Vagina (tissue), 2 donors: ENCODE results near the gene IBA57. TPM values are rescaled to one million over a fixed set of nuclear protein-coding genes. Genes with fewer than 3 reads are reported as not detected.

ENCODE experiments used
- DNase-seq, 2 donors: peaks; one replicate each; pipeline ENCODE4 v3.0.0-alpha.2; 2017; ENCODE audit errors: extremely low spot score in 2 of 2
- H3K27ac ChIP-seq: fragments of 200-600 bp; sonication (generic); one replicate; pipeline ENCODE4 v1.5.1; 2019
- H3K27me3 ChIP-seq: fragments of 200-600 bp; sonication (generic); one replicate; pipeline ENCODE4 v1.5.1; 2019
- H3K36me3 ChIP-seq, 2 donors: fragments of 200-600 bp; sonication (generic); one replicate each; pipeline ENCODE4 v1.5.1; 2017 to 2019
- H3K4me1 ChIP-seq: fragments of 200-600 bp; sonication (generic); one replicate; pipeline ENCODE4 v1.5.1; 2019
- H3K4me3 ChIP-seq, 2 donors: fragments of 200-600 bp; sonication (generic); 1 replicate in 1 of 2; 2 replicates in 1 of 2; pipeline ENCODE4 v1.5.1; 2016 to 2019
- H3K9me3 ChIP-seq: fragments of 200-600 bp; sonication (generic); one replicate; pipeline ENCODE4 v1.5.1; 2019
- CTCF ChIP-seq, 3 experiments: fragments of 450-650 bp in 2 of 3; fragments of 200-600 bp in 1 of 3; sonication (generic) in 1 of 3; IDR thresholded peaks; one replicate each; pipeline ENCODE4 v1.5.1; 2017 to 2019; ENCODE audit warnings: antibody characterized with exemption in 3 of 3, mild to moderate bottlenecking in 2 of 3, moderate library complexity in 2 of 3
- POLR2A ChIP-seq, 2 donors: fragments of 450-650 bp; IDR thresholded peaks; one replicate each; pipeline ENCODE4 v1.6.1; 2017; ENCODE audit warnings: antibody characterized with exemption in 2 of 2, mild to moderate bottlenecking in 2 of 2, moderate library complexity in 2 of 2
- POLR2AphosphoS5 ChIP-seq, 2 donors: sonication (generic); formaldehyde crosslinking; IDR thresholded peaks; one replicate each; pipeline ENCODE4 v1.9.0; 2017; ENCODE audit warnings: antibody characterized with exemption in 2 of 2, mild to moderate bottlenecking in 2 of 2, low read depth in 1 of 2; ENCODE audit not compliant: insufficient read depth in 1 of 2
- intact Hi-C: fragments of 100-400 bp; cut with DNase I; formaldehyde crosslinking; loops from one replicate; pipeline ENCODE4 v1.15.1; 2023
- total RNA-seq: library from RNA; depleted of rRNA; stranded (reverse); fragments of >200 nt; gene quantifications from one replicate; pipeline ENCODE4 v1.2.3, GENCODE V29; 2016

IBA57 gene
- total RNA-seq, 1 donor from 2014 or later, result 3.4 TPM

- no peak for TF ChIP-seq CTCF (IDR thresholded peaks at IDR 0.05)
- H3K27ac ChIP-seq, result no peak overlapping the region
- intact Hi-C loops, result no loop called here
- H3K9me3 ChIP-seq, result no peaks in the 10 kb centered on the region
- peaks cover 0 to 16% of the 10 kb centered on the region in 2 donors for H3K36me3 ChIP-seq
- no peaks in the 10 kb centered on the region for H3K27me3 ChIP-seq
- DNase-seq, result no peak
- peaks cover 91% of the 10 kb centered on the region for H3K4me1 ChIP-seq
- no peak overlapping the region for H3K4me3 ChIP-seq
Observed at GRCh38 chr1:228147151-228147693, 18.4 kb upstream of the IBA57 start.

- intact Hi-C loops, result no loop called here
- Histone ChIP-seq H3K4me3 (no peak overlapping the region), H3K27ac (peak overlapping the region; percentile 89), H3K4me1 (peaks cover 85% of the 10 kb centered on the region), H3K9me3 (no peaks in the 10 kb centered on the region), H3K36me3 (peaks cover 0 to 16% of the 10 kb centered on the region in 2 donors), H3K27me3 (no peaks in the 10 kb centered on the region)
- TF ChIP-seq CTCF (IDR thresholded peaks at IDR 0.05) (no peak), POLR2A (IDR thresholded peaks at IDR 0.05) (no peak), POLR2AphosphoS5 (IDR thresholded peaks at IDR 0.05; ENCODE audit: insufficient read depth in 1 of 2, low read depth in 1 of 2) (no peak)
- DNase-seq, result no peak
Observed at GRCh38 chr1:228147768-228148167, 17.8 kb upstream of the IBA57 start.

- H3K9me3 ChIP-seq, result no peaks in the 10 kb centered on the region
- TF ChIP-seq POLR2A (IDR thresholded peaks at IDR 0.05) (no peak), POLR2AphosphoS5 (IDR thresholded peaks at IDR 0.05; ENCODE audit: insufficient read depth in 1 of 2, low read depth in 1 of 2) (peak in 1 of 2 donors; percentile 24), CTCF (IDR thresholded peaks at IDR 0.05) (no peak)
- DNase-seq, result no peak
- no peaks in the 10 kb centered on the region for H3K27me3 ChIP-seq
- peak overlapping the region; percentile 89 for H3K27ac ChIP-seq
- H3K4me3 ChIP-seq, result no peak overlapping the region
- H3K36me3 ChIP-seq, result peaks cover 0 to 16% of the 10 kb centered on the region in 2 donors
- intact Hi-C loops, result no loop called here
- H3K4me1 ChIP-seq, result peaks cover 80% of the 10 kb centered on the region
Observed at GRCh38 chr1:228148196-228148861, 17.3 kb upstream of the IBA57 start.

GRCh38 chr1:228148935-228149405 lies 16.6 kb upstream of the IBA57 start:
- Histone ChIP-seq H3K9me3 (no peaks in the 10 kb centered on the region), H3K4me3 (no peak overlapping the region), H3K27me3 (no peaks in the 10 kb centered on the region), H3K4me1 (peaks cover 73% of the 10 kb centered on the region), H3K36me3 (peaks cover 0 to 16% of the 10 kb centered on the region in 2 donors), H3K27ac (peak overlapping the region; percentile 89)
- no peak for DNase-seq
- intact Hi-C loops, result no loop called here
- TF ChIP-seq CTCF (IDR thresholded peaks at IDR 0.05) (no peak), POLR2AphosphoS5 (IDR thresholded peaks at IDR 0.05; ENCODE audit: insufficient read depth in 1 of 2, low read depth in 1 of 2) (no peak), POLR2A (IDR thresholded peaks at IDR 0.05) (no peak)
